Measurements from ENCODE around the gene IZUMO4.

- TF ChIP-seq POLR2AphosphoS5 (IDR thresholded peaks at IDR 0.05; ENCODE audit: low read depth, low read length), result no peak
- no peak for TF ChIP-seq SIN3A (IDR thresholded peaks at IDR 0.05; ENCODE audit: borderline replicate concordance, insufficient read depth, low read length)
- TF ChIP-seq TAF1 (IDR thresholded peaks at IDR 0.05; ENCODE audit: borderline replicate concordance, insufficient read depth, low read length), result no peak
- TF ChIP-seq REST (IDR thresholded peaks at IDR 0.05; ENCODE audit: insufficient read depth in 1 of 2, low read depth in 2 of 2, low read length in 2 of 2), result no peak
- TF ChIP-seq FOXP2 (optimal IDR thresholded peaks at IDR 0.05; ENCODE audit: borderline replicate concordance, extremely low read depth, extremely low read length, insufficient read depth), result no peak
These were observed 51.9 kb downstream of the IZUMO4 start for GRCh38 chr19:2148482-2149135.
